Mucosa of rectum (tissue), 2 donors: ENCODE measurements around the gene NEDD4L.
"Not testable (repeated sequence)": the region's sequence is repeated elsewhere in the genome, so short reads cannot be mapped to it uniquely, and the experiment has no call there.

Experiments
- H3K27ac ChIP-seq, 2 donors: one replicate each; pipeline ENCODE4 v1.7.0; 2013; ENCODE audit warnings: inconsistent platforms in 2 of 2, low read depth in 2 of 2, low read length in 2 of 2
- H3K27me3 ChIP-seq, 2 donors: one replicate each; pipeline ENCODE4 v1.7.0; 2013; ENCODE audit warnings: low read length in 2 of 2; ENCODE audit not compliant: control insufficient read depth in 2 of 2, insufficient read depth in 2 of 2
- H3K36me3 ChIP-seq, 2 donors: one replicate each; pipeline ENCODE4 v1.7.0; 2013; ENCODE audit warnings: low read length in 2 of 2; ENCODE audit not compliant: control insufficient read depth in 2 of 2, insufficient read depth in 2 of 2
- H3K4me1 ChIP-seq, 2 donors: one replicate each; pipeline ENCODE4 v1.7.0; 2013; ENCODE audit warnings: low read length in 2 of 2, mild to moderate bottlenecking in 1 of 2; ENCODE audit not compliant: control insufficient read depth in 2 of 2, insufficient read depth in 2 of 2
- H3K4me3 ChIP-seq, 2 donors: one replicate each; pipeline ENCODE4 v1.7.0; 2013; ENCODE audit warnings: low read length in 2 of 2
- H3K9ac ChIP-seq, 2 donors: one replicate each; pipeline ENCODE4 v1.7.0; 2013; ENCODE audit warnings: low read length in 2 of 2, low read depth in 1 of 2, mild to moderate bottlenecking in 1 of 2
- H3K9me3 ChIP-seq, 2 donors: one replicate each; pipeline ENCODE4 v1.7.0; 2013; ENCODE audit warnings: low read length in 2 of 2; ENCODE audit not compliant: control insufficient read depth in 2 of 2
- donor health status: healthy.
- donor health status: Normal muscosa, but diverticular disease.

Gene NEDD4L

GRCh38 chr18:58263055-58263957 is 219.3 kb downstream of the NEDD4L start:
- Histone ChIP-seq H3K4me3 (peak overlapping the region; percentile 3 to 10), H3K27ac (peak overlapping the region; percentile 39 to 69), H3K9me3 (no peaks in the 10 kb centered on the region), H3K27me3 (no peaks in the 10 kb centered on the region), H3K4me1 (peaks cover 7 to 9% of the 10 kb centered on the region in 2 donors), H3K9ac (peak overlapping the region in 1 of 2 donors; percentile 23), H3K36me3 (no peaks in the 10 kb centered on the region)

GRCh38 chr18:58264075-58264474 is 220.0 kb downstream of the NEDD4L start:
- H3K36me3 ChIP-seq: no peaks in the 10 kb centered on the region
- no peak overlapping the region for H3K9ac ChIP-seq
- H3K9me3 ChIP-seq: no peaks in the 10 kb centered on the region
- no peak overlapping the region for H3K27ac ChIP-seq
- H3K4me1 ChIP-seq: peaks cover 7 to 9% of the 10 kb centered on the region in 2 donors
- no peak overlapping the region for H3K4me3 ChIP-seq
- H3K27me3 ChIP-seq: no peaks in the 10 kb centered on the region

- Histone ChIP-seq H3K27ac (no peak overlapping the region), H3K9me3 (no peaks in the 10 kb centered on the region), H3K4me3 (no peak overlapping the region), H3K4me1 (peaks cover 7 to 9% of the 10 kb centered on the region in 2 donors), H3K27me3 (no peaks in the 10 kb centered on the region), H3K9ac (no peak overlapping the region), H3K36me3 (no peaks in the 10 kb centered on the region)
Measured at GRCh38 chr18:58264840-58265239, 220.8 kb downstream of the NEDD4L start.

GRCh38 chr18:58265489-58265888 is 221.5 kb downstream of the NEDD4L start:
- not testable (repeated sequence) for H3K9ac ChIP-seq, H3K4me3 ChIP-seq, H3K4me1 ChIP-seq, H3K36me3 ChIP-seq, H3K27me3 ChIP-seq, H3K27ac ChIP-seq, H3K9me3 ChIP-seq

GRCh38 chr18:58266291-58266690 is 222.3 kb downstream of the NEDD4L start:
- H3K4me1 ChIP-seq: peaks cover 7 to 9% of the 10 kb centered on the region in 2 donors
- no peak overlapping the region for H3K9ac ChIP-seq
- no peaks in the 10 kb centered on the region for H3K27me3 ChIP-seq
- H3K4me3 ChIP-seq: no peak overlapping the region
- no peak overlapping the region for H3K27ac ChIP-seq
- no peaks in the 10 kb centered on the region for H3K36me3 ChIP-seq
- no peaks in the 10 kb centered on the region for H3K9me3 ChIP-seq

- Histone ChIP-seq H3K27me3 (no peaks in the 10 kb centered on the region), H3K27ac (no peak overlapping the region), H3K4me1 (peaks cover 7 to 8% of the 10 kb centered on the region in 2 donors), H3K4me3 (no peak overlapping the region), H3K9me3 (no peaks in the 10 kb centered on the region), H3K9ac (no peak overlapping the region), H3K36me3 (no peaks in the 10 kb centered on the region)
Measured at GRCh38 chr18:58267493-58267892, 223.5 kb downstream of the NEDD4L start.

- no peak overlapping the region for H3K27ac ChIP-seq
- no peak overlapping the region for H3K9ac ChIP-seq
Measured at GRCh38 chr18:58268849-58269248, 224.8 kb downstream of the NEDD4L start.

GRCh38 chr18:58269931-58270330 is 225.9 kb downstream of the NEDD4L start:
- H3K9ac ChIP-seq: no peak overlapping the region
- H3K27ac ChIP-seq: no peak overlapping the region
- H3K4me1 ChIP-seq: peaks cover 0 to 4% of the 10 kb centered on the region in 2 donors
- H3K9me3 ChIP-seq: no peaks in the 10 kb centered on the region
- no peak overlapping the region for H3K4me3 ChIP-seq
- H3K27me3 ChIP-seq: no peaks in the 10 kb centered on the region
- no peaks in the 10 kb centered on the region for H3K36me3 ChIP-seq

More at GRCh38 chr18:58268849-58269248, 224.8 kb downstream of the NEDD4L start:
- Histone ChIP-seq H3K4me3 (no peak overlapping the region), H3K4me1 (no peaks in the 10 kb centered on the region), H3K36me3 (no peaks in the 10 kb centered on the region), H3K27me3 (no peaks in the 10 kb centered on the region), H3K9me3 (no peaks in the 10 kb centered on the region)

GRCh38 chr18:58270396-58270795 is 226.4 kb downstream of the NEDD4L start:
- Histone ChIP-seq H3K36me3 (no peaks in the 10 kb centered on the region), H3K27ac (no peak overlapping the region), H3K9ac (no peak overlapping the region), H3K4me1 (peaks cover 0 to 4% of the 10 kb centered on the region in 2 donors), H3K9me3 (no peaks in the 10 kb centered on the region), H3K4me3 (no peak overlapping the region), H3K27me3 (no peaks in the 10 kb centered on the region)

- H3K4me3 ChIP-seq: no peak overlapping the region
- no peaks in the 10 kb centered on the region for H3K27me3 ChIP-seq
- H3K9me3 ChIP-seq: no peaks in the 10 kb centered on the region
- no peak overlapping the region for H3K9ac ChIP-seq
- H3K4me1 ChIP-seq: peaks cover 2 to 4% of the 10 kb centered on the region in 2 donors
- H3K27ac ChIP-seq: no peak overlapping the region
- no peaks in the 10 kb centered on the region for H3K36me3 ChIP-seq
Measured at GRCh38 chr18:58271770-58272169, 227.7 kb downstream of the NEDD4L start.
